ENCODE measurements around the gene BOD1. TPM values are rescaled to one million over a fixed set of nuclear protein-coding genes. Genes with fewer than 3 reads are reported as not detected.

Gene BOD1
- total RNA-seq, 4 donors from 2014 or later = 101 to 157 (median 117) TPM

DNA sequence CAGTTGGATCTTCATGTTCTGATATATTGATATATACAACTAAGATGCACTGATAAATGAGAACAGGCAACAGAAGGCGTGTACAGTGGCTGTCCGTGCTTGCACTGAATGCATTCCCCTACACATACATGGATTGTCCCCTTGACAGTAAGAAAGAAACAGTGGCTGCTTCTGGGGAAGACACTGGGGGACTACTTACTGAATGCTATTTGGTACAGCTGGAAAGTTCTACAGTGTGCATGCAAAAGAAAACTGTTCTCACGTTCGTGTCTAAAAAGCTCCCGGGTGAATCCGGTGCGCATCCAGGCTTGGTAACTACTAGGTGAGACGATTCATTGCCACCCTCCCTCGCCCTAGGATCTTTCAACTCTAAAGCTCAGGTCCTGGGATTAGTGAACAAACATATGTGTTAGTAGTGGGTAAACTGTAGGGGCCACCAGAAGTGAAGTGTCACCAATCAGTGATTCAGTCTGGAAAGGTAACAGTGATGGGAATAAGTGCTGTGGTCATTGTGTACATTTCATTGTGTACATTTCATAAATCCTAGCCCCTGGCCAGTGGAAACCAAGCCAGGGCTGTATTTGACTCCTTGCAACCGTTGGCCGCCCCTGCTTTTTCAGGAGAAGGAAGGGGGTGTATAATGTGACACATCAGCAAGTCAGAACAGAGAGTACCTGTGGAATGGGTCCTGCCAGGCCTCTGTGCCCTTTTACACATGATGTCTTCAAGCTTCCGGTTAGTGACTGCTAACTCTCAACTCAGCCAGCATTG is 46.3 kb upstream of the BOD1 start:
- TF ChIP-seq, protein P1, sequence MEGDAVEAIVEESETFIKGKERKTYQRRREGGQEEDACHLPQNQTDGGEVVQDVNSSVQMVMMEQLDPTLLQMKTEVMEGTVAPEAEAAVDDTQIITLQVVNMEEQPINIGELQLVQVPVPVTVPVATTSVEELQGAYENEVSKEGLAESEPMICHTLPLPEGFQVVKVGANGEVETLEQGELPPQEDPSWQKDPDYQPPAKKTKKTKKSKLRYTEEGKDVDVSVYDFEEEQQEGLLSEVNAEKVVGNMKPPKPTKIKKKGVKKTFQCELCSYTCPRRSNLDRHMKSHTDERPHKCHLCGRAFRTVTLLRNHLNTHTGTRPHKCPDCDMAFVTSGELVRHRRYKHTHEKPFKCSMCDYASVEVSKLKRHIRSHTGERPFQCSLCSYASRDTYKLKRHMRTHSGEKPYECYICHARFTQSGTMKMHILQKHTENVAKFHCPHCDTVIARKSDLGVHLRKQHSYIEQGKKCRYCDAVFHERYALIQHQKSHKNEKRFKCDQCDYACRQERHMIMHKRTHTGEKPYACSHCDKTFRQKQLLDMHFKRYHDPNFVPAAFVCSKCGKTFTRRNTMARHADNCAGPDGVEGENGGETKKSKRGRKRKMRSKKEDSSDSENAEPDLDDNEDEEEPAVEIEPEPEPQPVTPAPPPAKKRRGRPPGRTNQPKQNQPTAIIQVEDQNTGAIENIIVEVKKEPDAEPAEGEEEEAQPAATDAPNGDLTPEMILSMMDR (IDR thresholded peaks at IDR 0.05 in 4 of 5, conservative IDR thresholded peaks at IDR 0.05 in 1 of 5) = no peak
- TF ChIP-seq POLR2A (IDR thresholded peaks at IDR 0.05) = no peak
- no peaks in the 10 kb centered on the region for H3K27me3 ChIP-seq
- no peak overlapping the region for H3K27ac ChIP-seq
- ATAC-seq = no peak
- peaks cover 5 to 10% of the 10 kb centered on the region in 2 donors for H3K4me1 ChIP-seq
- H3K9me3 ChIP-seq = no peaks in the 10 kb centered on the region
- in situ Hi-C loops (cut with MboI; ENCODE audit: low sequenced_read_pairs in 4 of 4) (no loop called here), intact Hi-C loops (cut with DNase I; ENCODE audit: low total_unique reads) (no loop called here)
- no peak overlapping the region for H3K4me3 ChIP-seq
- no peak for DNase-seq
- no peaks in the 10 kb centered on the region for H3K36me3 ChIP-seq

DNA sequence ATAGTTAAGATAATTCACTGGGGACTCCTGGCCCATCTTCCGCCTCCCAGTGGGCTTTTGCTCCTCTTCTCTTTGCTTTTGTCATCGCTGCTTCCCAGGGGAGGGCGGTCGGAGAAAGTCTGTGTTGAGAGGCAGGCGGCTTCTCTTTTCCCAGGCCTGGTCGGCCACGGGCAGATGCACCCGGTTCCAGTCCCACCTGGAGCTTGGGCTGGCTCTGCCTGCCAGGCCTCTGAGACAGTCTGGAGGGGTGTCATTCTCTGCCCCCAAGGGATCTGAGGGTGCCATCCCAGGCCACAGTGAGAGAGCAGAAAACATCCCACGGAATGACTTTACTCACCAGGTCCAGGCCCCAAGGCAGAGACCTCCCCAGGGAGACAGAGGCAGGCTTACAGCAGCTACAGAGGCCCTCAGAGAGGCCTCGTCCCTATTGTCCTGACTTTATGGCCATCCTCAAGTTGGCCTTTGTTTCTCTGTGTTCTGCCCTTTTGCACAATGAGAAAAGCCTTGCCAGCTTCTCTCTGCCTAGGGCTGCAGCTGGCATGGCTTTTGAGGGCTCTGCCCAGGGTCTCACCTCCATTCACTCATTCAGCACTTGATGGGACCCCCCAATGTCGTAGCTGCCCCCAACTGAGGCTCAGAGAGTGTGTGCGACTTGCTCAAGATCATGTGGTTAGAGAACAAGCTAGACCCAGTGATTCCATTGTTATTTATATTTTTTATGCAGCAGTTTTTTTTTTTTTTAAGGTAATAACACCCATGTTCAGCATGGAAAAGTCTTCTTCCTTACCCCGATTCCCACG is 44.2 kb upstream of the BOD1 start:
- Histone ChIP-seq H3K27me3 (no peaks in the 10 kb centered on the region), H3K4me3 (no peak overlapping the region), H3K4me1 (peaks cover 10 to 11% of the 10 kb centered on the region in 2 donors), H3K36me3 (no peaks in the 10 kb centered on the region), H3K9me3 (no peaks in the 10 kb centered on the region), H3K27ac (no peak overlapping the region)
- in situ Hi-C loops (cut with MboI; ENCODE audit: low sequenced_read_pairs in 4 of 4) = no loop called here
- TF ChIP-seq, protein P1 (IDR thresholded peaks at IDR 0.05 in 4 of 5, conservative IDR thresholded peaks at IDR 0.05 in 1 of 5) = no peak
- TF ChIP-seq POLR2A (IDR thresholded peaks at IDR 0.05) = no peak
- intact Hi-C loops (cut with DNase I; ENCODE audit: low total_unique reads) = no loop called here
- ATAC-seq = no peak
- no peak for DNase-seq

DNA sequence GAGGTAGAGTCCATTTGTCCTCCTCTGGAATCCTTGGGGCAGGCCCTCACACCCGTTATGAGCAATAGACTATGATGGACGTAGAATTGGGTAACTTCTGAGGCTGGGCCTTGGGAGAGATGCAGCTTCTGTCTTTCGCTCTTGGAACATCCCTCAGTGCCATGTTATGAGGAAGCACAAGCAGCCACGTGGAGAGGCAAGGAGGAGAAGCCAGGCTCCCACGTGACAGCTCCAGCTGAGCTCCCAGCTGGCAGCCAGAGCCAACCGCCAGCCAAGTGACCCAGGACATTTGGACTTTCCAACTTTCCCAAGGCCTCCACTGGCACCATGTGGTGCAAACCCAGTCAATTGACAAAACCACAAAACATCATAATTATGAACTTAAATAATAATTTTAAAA is 43.0 kb upstream of the BOD1 start:
- Histone ChIP-seq H3K27ac (no peak overlapping the region), H3K4me1 (peaks cover 10 to 11% of the 10 kb centered on the region in 2 donors), H3K27me3 (no peaks in the 10 kb centered on the region), H3K9me3 (no peaks in the 10 kb centered on the region), H3K4me3 (no peak overlapping the region), H3K36me3 (no peaks in the 10 kb centered on the region)
- ATAC-seq = no peak
- DNase-seq = no peak
- intact Hi-C loops (cut with DNase I; ENCODE audit: low total_unique reads) (no loop called here), in situ Hi-C loops (cut with MboI; ENCODE audit: low sequenced_read_pairs in 4 of 4) (no loop called here)
- no peak for TF ChIP-seq POLR2A (IDR thresholded peaks at IDR 0.05)
- TF ChIP-seq, protein P1 (IDR thresholded peaks at IDR 0.05 in 4 of 5, conservative IDR thresholded peaks at IDR 0.05 in 1 of 5) = no peak

DNA sequence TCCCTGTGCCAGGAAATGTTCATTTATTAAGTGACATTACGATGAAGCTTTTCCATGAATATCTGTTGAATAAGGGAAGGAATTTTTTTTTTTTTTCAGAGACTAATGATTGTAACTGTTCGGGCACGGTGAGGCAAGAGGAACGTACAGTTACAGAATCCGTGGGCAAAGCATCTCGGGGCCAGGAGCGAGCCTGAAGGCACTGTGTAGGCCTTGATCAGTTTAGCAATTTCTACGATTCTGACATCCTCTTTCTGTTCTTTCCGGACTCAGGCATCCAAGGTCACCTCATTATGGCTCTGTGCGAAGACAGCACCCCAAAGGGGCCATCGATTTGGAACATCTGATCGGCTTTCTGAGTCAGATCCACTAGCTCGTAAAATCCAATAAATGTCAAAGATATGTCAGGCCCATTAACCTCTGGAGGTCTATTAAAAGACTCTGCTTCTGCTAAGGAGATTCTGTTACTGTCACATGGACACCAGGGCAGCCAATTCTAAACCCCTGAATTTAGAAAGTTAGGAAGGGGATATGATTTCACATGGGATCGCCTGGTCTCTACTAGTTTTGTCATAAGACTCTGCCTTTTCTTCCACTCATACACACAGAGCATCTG is 41.4 kb upstream of the BOD1 start:
- Histone ChIP-seq H3K27me3 (no peaks in the 10 kb centered on the region), H3K4me3 (no peak overlapping the region), H3K36me3 (no peaks in the 10 kb centered on the region), H3K4me1 (peaks cover 10 to 11% of the 10 kb centered on the region in 2 donors), H3K27ac (peak overlapping the region; percentile 32 to 67 (median 56)), H3K9me3 (no peaks in the 10 kb centered on the region)
- in situ Hi-C loops (cut with MboI; ENCODE audit: low sequenced_read_pairs in 4 of 4) (no loop called here), intact Hi-C loops (cut with DNase I; ENCODE audit: low total_unique reads) (no loop called here)
- TF ChIP-seq POLR2A (IDR thresholded peaks at IDR 0.05) = no peak
- TF ChIP-seq, protein P1 (IDR thresholded peaks at IDR 0.05 in 4 of 5, conservative IDR thresholded peaks at IDR 0.05 in 1 of 5) = no peak
- DNase-seq (no peak), ATAC-seq (peak; percentile 79 to 81)
